GM18873 (cell line): Measurements from ENCODE around the gene CD274.
"Not testable (repeated sequence)": the region's sequence is repeated elsewhere in the genome, so short reads cannot be mapped to it uniquely, and the experiment has no call there.

ENCODE experiments used
- ATAC-seq: cut with Tn5 transposase; IDR thresholded peaks from one replicate; pipeline ENCODE4 v1.9.1; 2021; ENCODE audit warnings: mild to moderate bottlenecking, moderate library complexity, moderate number of reproducible peaks; ENCODE audit not compliant: unreplicated experiment, low FRiP score

Gene CD274

GRCh38 chr9:5450359-5451091, at the start of gene CD274:
TSS of gene CD274 (plus strand) at chr9:5450542. CDS start at chr9:5456114, 5,572 bp downstream.
- no peak for ATAC-seq

GRCh38 chr9:5402217-5402616, 48.1 kb upstream of the CD274 start:
- ATAC-seq = no peak

GRCh38 chr9:5408596-5408995, 41.7 kb upstream of the CD274 start:
- no peak for ATAC-seq

GRCh38 chr9:5416953-5417352, 33.4 kb upstream of the CD274 start:
- no peak for ATAC-seq

GRCh38 chr9:5418481-5418880, 31.9 kb upstream of the CD274 start:
- ATAC-seq = no peak

GRCh38 chr9:5419987-5420386, 30.4 kb upstream of the CD274 start:
- ATAC-seq = no peak

- ATAC-seq = no peak
These were observed 29.2 kb upstream of the CD274 start for GRCh38 chr9:5421163-5421562.

- ATAC-seq = no peak
These were observed 28.1 kb upstream of the CD274 start for GRCh38 chr9:5422276-5422675.

- ATAC-seq = no peak
These were observed 25.2 kb upstream of the CD274 start for GRCh38 chr9:5425006-5425628.

- no peak for ATAC-seq
These were observed 23.3 kb upstream of the CD274 start for GRCh38 chr9:5427005-5427404.

- no peak for ATAC-seq
These were observed 22.2 kb upstream of the CD274 start for GRCh38 chr9:5428172-5428571.

GRCh38 chr9:5428794-5429528, 21.4 kb upstream of the CD274 start:
- no peak for ATAC-seq

GRCh38 chr9:5429873-5430564, 20.3 kb upstream of the CD274 start:
- ATAC-seq = no peak

GRCh38 chr9:5430912-5431311, 19.4 kb upstream of the CD274 start:
- no peak for ATAC-seq

GRCh38 chr9:5432890-5433289, 17.5 kb upstream of the CD274 start:
- not testable (repeated sequence) for ATAC-seq

GRCh38 chr9:5433328-5433727, 17.0 kb upstream of the CD274 start:
- ATAC-seq = not testable (repeated sequence)

GRCh38 chr9:5433841-5434810, 16.2 kb upstream of the CD274 start:
- not testable (repeated sequence) for ATAC-seq

GRCh38 chr9:5435912-5436311, 14.4 kb upstream of the CD274 start:
- ATAC-seq = no peak

- ATAC-seq = no peak
These were observed 13.9 kb upstream of the CD274 start for GRCh38 chr9:5436441-5436840.
